H1 (cell line): Measurements from ENCODE around the gene OR2V1. TPM values are rescaled to one million over a fixed set of nuclear protein-coding genes. Genes with fewer than 3 reads are reported as not detected.

Experiments
- CTCF ChIA-PET: fragments of 300-600 bp; sonication (Branson Sonifier 250); formaldehyde crosslinking; loops from one replicate; lab custom pipeline; 2021; ENCODE audit not compliant: partially characterized antibody; lab: Charles Lee
- POLR2A ChIA-PET: fragments of 300-600 bp; sonication (Branson Sonifier 250); formaldehyde crosslinking; loops from one replicate; lab custom pipeline; 2021; ENCODE audit warnings: inconsistent platforms; ENCODE audit not compliant: partially characterized antibody; lab: Charles Lee
- DNase-seq, 2 experiments: peaks; one replicate each; pipeline versions ENCODE4 v3.0.0 to v3.0.0-alpha.2; 2010 to 2022; ENCODE audit warnings: low spot score in 2 of 2, low read depth in 1 of 2, mixed read lengths in 1 of 2
- FAIRE-seq: peaks from 2 replicates; lab custom pipeline; 2011; peaks lifted over from hg19 to GRCh38; lab: Jason Lieb, UNC
- H2AFZ ChIP-seq: 2 replicates; pipeline ENCODE4 v1.8.1; 2012; ENCODE audit warnings: low read length, inconsistent platforms
- H2AK5ac ChIP-seq: 2 replicates; pipeline ENCODE4 v1.6.1; 2013; ENCODE audit warnings: low read depth, low read length
- H2BK120ac ChIP-seq: replicated peaks from 2 replicates; pipeline ENCODE3; 2013; ENCODE audit warnings: low read depth, low read length, inconsistent platforms
- H2BK12ac ChIP-seq: 2 replicates; pipeline ENCODE4 v1.6.1; 2013; ENCODE audit warnings: low read depth, low read length
- H2BK15ac ChIP-seq: 2 replicates; pipeline ENCODE4 v1.6.1; 2013; ENCODE audit warnings: low read length
- H2BK20ac ChIP-seq: 2 replicates; pipeline ENCODE4 v1.6.1; 2013; ENCODE audit warnings: low read length
- H2BK5ac ChIP-seq: 2 replicates; pipeline ENCODE4 v1.6.1; 2013; ENCODE audit warnings: low read depth, low read length
- H3K14ac ChIP-seq: 2 replicates; pipeline ENCODE4 v1.6.1; 2013; ENCODE audit warnings: inconsistent platforms; ENCODE audit not compliant: insufficient read length
- H3K18ac ChIP-seq: 2 replicates; pipeline ENCODE4 v1.6.1; 2013; ENCODE audit warnings: low read length; ENCODE audit errors: extremely low read depth
- H3K23ac ChIP-seq: 2 replicates; pipeline ENCODE4 v1.6.1; 2013; ENCODE audit warnings: inconsistent platforms; ENCODE audit not compliant: insufficient read length
- H3K23me2 ChIP-seq: 2 replicates; pipeline ENCODE4 v1.6.1; 2013; ENCODE audit warnings: low read depth, low read length
- H3K27ac ChIP-seq: 2 replicates; pipeline ENCODE4 v1.6.1; 2011; ENCODE audit warnings: low read depth, low read length, inconsistent platforms
- H3K27me3 ChIP-seq, 4 experiments: replicated peaks in 1 of 4; 1 replicate in 1 of 4; 2 replicates in 3 of 4; pipeline versions ENCODE4 v1.6.1 to v1.8.1; 2011 to 2013; ENCODE audit warnings: low read length in 3 of 4, mild to moderate bottlenecking in 3 of 4, inconsistent platforms in 2 of 4, mixed read lengths in 2 of 4, moderate library complexity in 1 of 4; ENCODE audit not compliant: control insufficient read depth in 3 of 4, insufficient read depth in 3 of 4; ENCODE audit errors: extremely low read depth in 1 of 4
- H3K36me3 ChIP-seq, 4 experiments: 2 replicates each; pipeline versions ENCODE4 v1.6.1 to v1.8.1; 2011 to 2013; ENCODE audit warnings: mild to moderate bottlenecking in 4 of 4, low read length in 3 of 4, moderate library complexity in 2 of 4, control low read depth in 1 of 4, inconsistent platforms in 1 of 4; ENCODE audit not compliant: insufficient read depth in 4 of 4, control insufficient read depth in 2 of 4
- H3K4ac ChIP-seq: replicated peaks from 2 replicates; pipeline ENCODE3; 2013; ENCODE audit warnings: low read length, low read depth, mixed read lengths, inconsistent platforms; ENCODE audit not compliant: insufficient read length
- H3K4me1 ChIP-seq, 4 experiments: replicated peaks in 1 of 4; 1 replicate in 1 of 4; 2 replicates in 3 of 4; pipeline versions ENCODE4 v1.6.1 to v1.8.1; 2011 to 2013; ENCODE audit warnings: low read length in 3 of 4, inconsistent platforms in 2 of 4, mixed read lengths in 1 of 4; ENCODE audit not compliant: insufficient read depth in 4 of 4, control insufficient read depth in 3 of 4
- H3K4me2 ChIP-seq, 2 experiments: 2 replicates each; pipeline versions ENCODE4 v1.6.1 to v1.8.1; 2011 to 2013; ENCODE audit warnings: low read depth in 2 of 2, low read length in 2 of 2, control low read depth in 1 of 2, inconsistent platforms in 1 of 2, mild to moderate bottlenecking in 1 of 2; ENCODE audit not compliant: insufficient read depth in 1 of 2
- H3K4me3 ChIP-seq, 4 experiments: fragments of 200-600, 300-600 bp in 1 of 4; sonication (generic), shearing (Covaris generic), sonication (Bioruptor Twin) in 1 of 4; 2 replicates each; pipeline versions ENCODE4 v1.5.1 to v1.8.1; 2011 to 2016; ENCODE audit warnings: low read length in 4 of 4, low read depth in 3 of 4, control low read depth in 2 of 4, inconsistent platforms in 2 of 4, mild to moderate bottlenecking in 2 of 4, mixed read lengths in 1 of 4, moderate library complexity in 1 of 4; ENCODE audit not compliant: insufficient read depth in 2 of 4; ENCODE audit errors: extremely low read depth in 1 of 4
- H3K56ac ChIP-seq: replicated peaks from 2 replicates; pipeline ENCODE3; 2013; ENCODE audit warnings: low read depth, mild to moderate bottlenecking, mixed read lengths, low read length, inconsistent platforms; ENCODE audit not compliant: insufficient read length
- H3K79me1 ChIP-seq: 2 replicates; pipeline ENCODE4 v1.6.1; 2013; ENCODE audit warnings: low read depth, low read length, control low read depth
- H3K79me2 ChIP-seq, 2 experiments: 2 replicates each; pipeline versions ENCODE4 v1.6.1 to v1.8.1; 2012 to 2013; ENCODE audit warnings: low read length in 2 of 2, mild to moderate bottlenecking in 2 of 2, inconsistent platforms in 1 of 2; ENCODE audit not compliant: insufficient read depth in 2 of 2, control insufficient read depth in 1 of 2
- H3K9ac ChIP-seq, 4 experiments: replicated peaks in 1 of 4; 1 replicate in 1 of 4; 2 replicates in 3 of 4; pipeline versions ENCODE4 v1.6.1 to v1.8.1; 2011 to 2013; ENCODE audit warnings: low read depth in 3 of 4, low read length in 3 of 4, control low read depth in 2 of 4, mild to moderate bottlenecking in 2 of 4, moderate library complexity in 2 of 4, inconsistent platforms in 1 of 4; ENCODE audit errors: extremely low read depth in 1 of 4
- H3K9me3 ChIP-seq, 2 experiments: 2 replicates each; pipeline versions ENCODE4 v1.6.1 to v1.8.1; 2012 to 2013; ENCODE audit warnings: mild to moderate bottlenecking in 2 of 2, moderate library complexity in 2 of 2, control low read depth in 1 of 2, inconsistent platforms in 1 of 2, low read depth in 1 of 2, low read length in 1 of 2, mixed read lengths in 1 of 2; ENCODE audit not compliant: insufficient read depth in 2 of 2
- H4K20me1 ChIP-seq, 2 experiments: replicated peaks in 1 of 2; 2 replicates each; pipeline versions ENCODE3 to v1.8.1; 2011 to 2013; ENCODE audit warnings: inconsistent platforms in 2 of 2, low read length in 2 of 2, mild to moderate bottlenecking in 1 of 2; ENCODE audit not compliant: insufficient read depth in 2 of 2, control insufficient read depth in 1 of 2
- H4K5ac ChIP-seq: 2 replicates; pipeline ENCODE4 v1.6.1; 2013; ENCODE audit warnings: low read length, low read depth, mixed read lengths, inconsistent platforms; ENCODE audit not compliant: insufficient read length
- H4K8ac ChIP-seq: 2 replicates; pipeline ENCODE4 v1.8.0; 2013; ENCODE audit warnings: mild to moderate bottlenecking, moderate library complexity, low read length, inconsistent platforms; ENCODE audit not compliant: insufficient read depth; ENCODE audit errors: extremely low read depth
- H4K91ac ChIP-seq: replicated peaks from 2 replicates; pipeline ENCODE3; 2013; ENCODE audit warnings: low read length, mixed read lengths, inconsistent platforms; ENCODE audit not compliant: insufficient read length
- SP1 ChIP-seq: IDR thresholded peaks from 2 replicates; pipeline ENCODE4 v1.6.1; 2011; ENCODE audit warnings: low read depth, low read length
- WGBS, 2 experiments: shearing (Covaris generic) in 1 of 2; methylation state at CpG; one replicate each; pipeline versions ENCODE4 v1.1.6 to v1.1.7; 2013 to 2015; ENCODE audit warnings: low lambda C conversion rate in 2 of 2, mixed read lengths in 2 of 2, inconsistent platforms in 1 of 2, low coverage in 1 of 2, missing lambda C conversion rate in 1 of 2; ENCODE audit not compliant: insufficient replicate concordance in 2 of 2, insufficient coverage in 1 of 2, insufficient read length in 1 of 2; ENCODE audit errors: extremely low coverage in 1 of 2, missing lambda C conversion rate in 1 of 2; 5-methylcytosine and 5-hydroxymethylcytosine counted together
- polyA plus RNA-seq, 7 experiments: library from polyadenylated mRNA; depleted of rRNA in 3 of 7; stranded (reverse) in 5 of 7; unstranded in 2 of 7; fragments of >200 nt in 5 of 7; fragments of 200-250 nt in 2 of 7; gene quantifications; 1 replicate in 5 of 7; 2 replicates in 1 of 7; 4 replicates in 1 of 7; pipeline versions ENCODE4 v1.2.1 to v1.2.3, GENCODE V29; 2011 to 2013; ENCODE audit warnings: missing spikeins in 2 of 7, mixed read lengths in 2 of 7
- total RNA-seq: library from RNA; stranded (reverse); fragmentation: NEBNext Ultra II Directional; extraction: Animal tissue kit (Norgen Biotek cat#: 25700); gene quantifications from 2 replicates; pipeline ENCODE4 v1.2.1, GENCODE V29; 2021

The OR2V1 gene
- total and polyA plus RNA-seq, 2 of the 8 experiments (the other 6 are each of a cell fraction or from before 2014, with no cell fraction given): not detected

- Histone ChIP-seq H3K18ac (no peak overlapping the region), H3K9me3 (no peaks in the 10 kb centered on the region), H2AK5ac (no peak overlapping the region), H2BK20ac (no peak overlapping the region), H3K36me3 (no peaks in the 10 kb centered on the region), H2BK15ac (peak overlapping the region; percentile 61; the same call in 1 of the 2 replicates), H2BK12ac (no peak overlapping the region), H4K8ac (no peak overlapping the region), H3K56ac (no peak overlapping the region), H4K91ac (no peak overlapping the region), H3K14ac (no peak overlapping the region), H3K9ac (no peak overlapping the region), H3K4me2 (no peak overlapping the region), H3K23me2 (no peaks in the 10 kb centered on the region), H3K79me2 (no peaks in the 10 kb centered on the region), H2AFZ (0 out of 2 replicates have a peak overlapping the region, but pooled peaks have one; percentile 46), H4K5ac (no peak overlapping the region), H2BK120ac (no peak overlapping the region), H3K4ac (no peak overlapping the region), H3K27me3 (no peaks in the 10 kb centered on the region), H4K20me1 (no peaks in the 10 kb centered on the region), H3K23ac (no peak overlapping the region), H3K79me1 (no peaks in the 10 kb centered on the region), H3K27ac (no peak overlapping the region), H3K4me3 (no peak overlapping the region), H3K4me1 (no peaks in the 10 kb centered on the region; a peak in 1 of 7 replicates), H2BK5ac (no peak overlapping the region)
- POLR2A ChIA-PET: no interaction called here
- FAIRE-seq (no peak), DNase-seq (no peak)
- CTCF ChIA-PET: interaction anchor here (0.8 to 1.0 kb wide), 4 partner anchors 16 to 225 kb away, joined by 3 to 4 read pairs (median 4); no protein-coding TSS in a partner anchor
- TF ChIP-seq SP1: no peak
- WGBS, 2 experiments: 90% methylated on average over 7 of the region's 7 CpGs; no CpG with 5 or more reads in 1 of the 2 experiments
Observed at GRCh38 chr5:181092428-181092827, 38.5 kb downstream of the OR2V1 start.
